GM21717 (cell line): ENCODE results near the gene SHLD1.

Experiments
- ATAC-seq: cut with Tn5 transposase; IDR thresholded peaks from one replicate; pipeline ENCODE4 v1.9.1; 2021; ENCODE audit warnings: mild to moderate bottlenecking, moderate library complexity; ENCODE audit not compliant: unreplicated experiment

The SHLD1 gene

GRCh38 chr20:5844063-5844681, 94.0 kb downstream of the SHLD1 start:
- peak; percentile 84 for ATAC-seq

GRCh38 chr20:5845681-5846615, 95.7 kb downstream of the SHLD1 start:
- no peak for ATAC-seq

- no peak for ATAC-seq
Observed at GRCh38 chr20:5848711-5849505, 98.7 kb downstream of the SHLD1 start.

GRCh38 chr20:5855939-5856338, 105.7 kb downstream of the SHLD1 start:
- no peak for ATAC-seq

GRCh38 chr20:5859608-5860007, 109.4 kb downstream of the SHLD1 start:
- ATAC-seq, result no peak

- no peak for ATAC-seq
Observed at GRCh38 chr20:5862703-5863039, 112.5 kb downstream of the SHLD1 start.

GRCh38 chr20:5863040-5863833, 113.0 kb downstream of the SHLD1 start:
- no peak for ATAC-seq

- ATAC-seq, result no peak
Observed at GRCh38 chr20:5864428-5864827, 114.2 kb downstream of the SHLD1 start.

GRCh38 chr20:5864873-5865587, 114.8 kb downstream of the SHLD1 start:
- ATAC-seq, result no peak

- ATAC-seq, result no peak
Observed at GRCh38 chr20:5865604-5866003, 115.4 kb downstream of the SHLD1 start.

- ATAC-seq, result no peak
Observed at GRCh38 chr20:5870568-5870981, 120.4 kb downstream of the SHLD1 start.

GRCh38 chr20:5871459-5872410, 121.5 kb downstream of the SHLD1 start:
- ATAC-seq, result no peak

GRCh38 chr20:5877128-5877527, 126.9 kb downstream of the SHLD1 start:
- no peak for ATAC-seq

- ATAC-seq, result no peak
Observed at GRCh38 chr20:5880326-5880725, 130.1 kb downstream of the SHLD1 start.

- ATAC-seq, result no peak
Observed at GRCh38 chr20:5881703-5882102, 131.5 kb downstream of the SHLD1 start.

GRCh38 chr20:5882166-5882565, 132.0 kb downstream of the SHLD1 start:
- no peak for ATAC-seq

GRCh38 chr20:5884465-5885335, 134.5 kb downstream of the SHLD1 start:
- ATAC-seq, result no peak

GRCh38 chr20:5885866-5886265, 135.7 kb downstream of the SHLD1 start:
- no peak for ATAC-seq
